Measurements from ENCODE around the gene GARNL3.

The GARNL3 gene

GRCh38 chr9:127370672-127371648, 106.4 kb downstream of the GARNL3 start:
- no peak for DNase-seq

GRCh38 chr9:127380479-127380878, 115.9 kb downstream of the GARNL3 start:
- DNase-seq: no peak

DNA sequence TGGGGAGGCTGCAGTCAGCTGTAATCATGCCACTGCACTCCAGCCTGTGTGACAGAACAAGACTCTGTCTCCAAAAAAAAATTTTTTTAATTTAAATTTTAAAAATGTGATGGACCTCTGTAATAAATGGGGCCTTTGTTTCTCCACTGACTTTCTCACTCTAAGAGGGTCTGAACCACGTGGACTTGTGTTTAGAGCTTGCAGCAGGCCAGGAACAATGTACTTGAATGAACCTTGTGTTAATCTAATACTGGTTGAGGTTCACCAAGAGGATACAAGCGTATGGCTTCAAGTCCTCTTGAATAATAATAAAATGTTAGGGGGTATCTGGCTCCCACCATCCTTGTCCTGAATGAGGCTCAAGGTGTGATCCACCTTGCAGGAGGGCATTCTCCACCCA, 118.0 kb downstream of the GARNL3 start:
- DNase-seq: no peak

DNA sequence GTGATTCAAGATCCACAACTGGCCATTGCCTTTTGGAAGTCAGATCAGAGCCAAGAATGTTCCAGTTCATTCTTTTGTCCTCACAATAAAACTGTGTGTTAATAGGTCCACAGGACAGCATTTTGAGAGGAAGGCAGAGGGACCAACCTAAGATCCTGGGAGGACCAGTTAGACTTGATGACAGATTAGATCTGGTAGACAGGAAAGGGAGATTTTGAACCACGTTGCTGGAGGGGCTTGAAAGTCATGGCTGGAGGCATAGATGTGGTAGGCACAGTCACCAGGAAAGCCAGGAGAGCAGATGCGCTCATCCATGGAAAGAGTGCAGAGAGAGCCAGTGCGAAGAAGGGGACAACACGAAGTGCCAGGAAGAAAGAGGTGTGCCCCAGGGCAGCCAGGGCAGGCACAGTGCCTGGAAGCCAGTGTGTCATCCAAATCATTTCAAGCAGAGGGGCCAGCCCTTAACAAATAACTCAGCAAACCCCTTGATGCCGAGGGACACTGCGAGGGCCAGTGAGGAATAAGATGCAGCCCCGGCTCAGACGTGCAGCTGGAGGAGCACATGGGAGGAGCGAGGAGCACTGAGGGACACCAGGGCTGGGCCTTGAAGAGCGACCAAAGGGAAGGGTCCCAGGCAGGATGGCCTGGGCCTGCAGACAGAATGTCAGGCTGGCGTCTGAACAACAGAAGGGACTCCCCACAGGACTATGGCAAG, 119.6 kb downstream of the GARNL3 start:
- no peak for DNase-seq

DNA sequence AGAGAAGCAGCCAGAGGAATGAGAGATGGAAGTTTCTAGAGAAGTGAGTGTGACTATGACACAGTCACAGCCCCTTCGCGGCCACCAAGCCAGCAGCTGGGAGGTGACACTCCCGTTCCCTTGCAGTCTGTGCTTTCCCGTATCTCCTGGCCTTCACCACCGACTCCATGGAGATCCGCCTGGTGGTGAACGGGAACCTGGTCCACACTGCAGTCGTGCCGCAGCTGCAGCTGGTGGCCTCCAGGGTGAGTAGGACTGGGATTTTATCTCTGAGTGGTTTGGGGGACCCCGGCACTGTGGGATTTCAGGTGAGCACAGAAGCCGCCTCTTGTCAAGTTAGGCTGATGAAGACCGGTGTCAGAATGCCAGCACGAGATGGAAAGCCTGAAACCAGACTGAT, 120.3 kb downstream of the GARNL3 start:
- DNase-seq: no peak

DNA sequence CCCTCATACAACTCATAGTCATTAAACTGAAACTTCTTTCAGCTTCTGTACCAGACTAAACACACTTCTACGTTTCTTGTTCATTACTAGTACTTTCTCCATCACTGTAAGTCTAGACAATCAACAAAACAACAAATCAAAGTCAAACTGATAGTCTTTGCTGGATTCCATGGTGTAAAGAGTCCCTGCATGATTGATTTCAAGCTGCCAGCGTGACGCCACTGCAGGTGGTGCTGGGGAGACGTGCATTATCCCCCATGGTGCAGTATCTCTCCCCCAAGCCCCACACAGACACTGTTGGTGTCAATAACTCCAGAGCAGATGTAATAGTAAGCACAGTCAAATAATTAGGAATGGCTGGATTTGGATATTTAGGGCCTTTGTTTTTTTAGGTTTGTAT, 121.7 kb downstream of the GARNL3 start:
- DNase-seq: no peak

GRCh38 chr9:127386981-127387380, 122.4 kb downstream of the GARNL3 start:
- no peak for DNase-seq

DNA sequence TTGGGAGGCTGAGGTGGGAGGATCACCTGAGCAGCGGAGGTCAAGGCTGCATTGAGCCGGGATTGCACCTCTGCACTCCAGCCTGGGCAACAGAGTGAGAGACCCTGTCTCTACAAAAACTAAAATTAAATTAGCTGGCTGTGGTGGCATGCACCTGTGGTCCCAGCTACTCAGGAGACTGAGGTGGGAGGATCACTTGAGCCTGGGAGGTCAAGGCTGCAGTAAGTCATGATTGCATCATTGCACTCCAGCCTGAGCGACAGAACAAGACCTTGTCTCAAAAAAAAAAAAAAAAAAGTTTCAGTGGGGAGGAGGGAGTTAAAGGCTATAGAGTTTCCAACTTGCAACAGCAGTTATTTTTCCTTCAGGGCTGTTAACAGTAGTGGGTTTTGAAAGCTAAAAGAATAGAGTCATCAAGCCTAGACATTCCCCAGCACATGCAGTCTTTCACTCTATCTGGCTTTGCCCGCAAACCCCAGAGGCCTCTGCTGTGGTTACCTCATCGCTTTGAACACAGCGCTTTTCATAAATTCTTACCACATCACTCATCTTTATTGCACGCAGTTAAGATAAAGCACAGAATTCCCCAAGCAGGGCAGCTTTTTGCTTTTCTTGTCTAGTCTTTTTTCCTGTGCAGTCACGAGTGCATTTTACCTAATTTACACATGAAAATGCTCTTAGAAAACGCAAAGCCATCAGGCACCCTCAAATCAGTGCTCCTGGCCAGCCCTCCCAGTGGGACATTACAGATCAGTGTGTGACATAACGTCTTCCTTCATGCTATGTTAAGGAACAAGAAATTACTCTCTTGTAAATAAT, 123.7 kb downstream of the GARNL3 start:
- peak in 5 of 58 donors; percentile 12 to 33 (median 20) for DNase-seq

- no peak for DNase-seq
Observed at GRCh38 chr9:127388856-127389238, 124.3 kb downstream of the GARNL3 start.

- no peak for DNase-seq
Observed at GRCh38 chr9:127389381-127390247, 125.0 kb downstream of the GARNL3 start.

GRCh38 chr9:127390248-127390545, 125.6 kb downstream of the GARNL3 start:
- no peak for DNase-seq

DNA sequence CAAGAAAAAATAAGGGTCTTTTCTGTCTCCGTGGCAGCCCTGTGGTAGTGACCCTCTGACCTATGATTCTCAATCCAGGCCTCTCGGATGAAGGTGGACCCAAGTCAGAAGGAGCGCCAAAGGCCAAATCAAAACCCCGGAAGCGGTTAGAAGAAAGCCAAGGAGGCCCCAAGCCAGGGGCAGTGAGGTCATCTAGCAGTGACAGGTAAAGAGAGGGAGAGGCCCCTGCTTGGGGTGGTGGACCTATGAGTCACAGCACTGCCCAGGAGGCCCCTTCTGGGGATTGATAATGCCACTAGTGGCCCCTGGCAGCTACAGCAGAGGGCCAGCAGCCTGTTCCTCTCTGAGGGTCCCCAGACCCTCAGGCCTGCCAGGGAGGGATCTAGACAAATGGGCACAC, 126.0 kb downstream of the GARNL3 start:
- DNase-seq: no peak

DNA sequence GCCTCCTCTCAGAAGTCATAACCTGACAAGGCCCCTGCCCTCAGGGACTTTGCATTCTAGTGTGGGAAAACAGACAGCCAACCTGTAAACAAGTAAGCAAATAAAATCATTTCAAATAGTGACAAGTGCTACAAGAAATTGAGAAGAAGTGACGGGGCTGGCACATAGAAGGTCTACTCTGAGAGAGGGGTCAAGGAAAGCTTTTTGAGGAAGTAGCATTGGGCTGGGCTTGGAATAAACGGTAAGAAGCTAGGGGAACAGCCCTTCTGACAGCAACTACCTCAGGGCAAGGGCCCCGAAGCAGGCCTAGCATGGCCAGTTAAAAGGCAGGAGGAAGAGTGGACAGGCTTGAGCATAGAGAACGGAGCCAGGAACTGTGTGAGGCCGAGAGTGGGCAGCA, 127.6 kb downstream of the GARNL3 start:
- no peak for DNase-seq

GRCh38 chr9:127392976-127393375, 128.4 kb downstream of the GARNL3 start:
- DNase-seq: no peak

DNA sequence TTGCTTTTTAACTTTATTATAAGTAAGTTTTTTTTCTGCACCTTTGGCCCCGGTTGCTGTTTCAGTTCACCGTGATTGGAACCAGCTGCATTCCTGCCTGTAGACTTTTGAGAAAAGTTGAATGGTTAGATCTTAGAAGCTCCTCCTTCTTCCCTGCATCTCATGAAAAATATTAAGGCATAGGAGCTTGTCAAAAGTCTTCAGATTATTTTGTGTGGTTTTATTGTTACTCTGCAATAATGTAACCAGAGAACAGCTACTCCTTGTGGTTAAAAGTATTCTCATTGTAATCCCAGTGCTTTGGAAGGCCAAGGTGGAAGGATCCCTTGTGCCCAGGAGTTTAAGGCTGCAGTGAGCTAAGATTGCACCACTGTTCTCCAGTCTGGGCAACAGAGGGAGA, 129.1 kb downstream of the GARNL3 start:
- no peak for DNase-seq

DNA sequence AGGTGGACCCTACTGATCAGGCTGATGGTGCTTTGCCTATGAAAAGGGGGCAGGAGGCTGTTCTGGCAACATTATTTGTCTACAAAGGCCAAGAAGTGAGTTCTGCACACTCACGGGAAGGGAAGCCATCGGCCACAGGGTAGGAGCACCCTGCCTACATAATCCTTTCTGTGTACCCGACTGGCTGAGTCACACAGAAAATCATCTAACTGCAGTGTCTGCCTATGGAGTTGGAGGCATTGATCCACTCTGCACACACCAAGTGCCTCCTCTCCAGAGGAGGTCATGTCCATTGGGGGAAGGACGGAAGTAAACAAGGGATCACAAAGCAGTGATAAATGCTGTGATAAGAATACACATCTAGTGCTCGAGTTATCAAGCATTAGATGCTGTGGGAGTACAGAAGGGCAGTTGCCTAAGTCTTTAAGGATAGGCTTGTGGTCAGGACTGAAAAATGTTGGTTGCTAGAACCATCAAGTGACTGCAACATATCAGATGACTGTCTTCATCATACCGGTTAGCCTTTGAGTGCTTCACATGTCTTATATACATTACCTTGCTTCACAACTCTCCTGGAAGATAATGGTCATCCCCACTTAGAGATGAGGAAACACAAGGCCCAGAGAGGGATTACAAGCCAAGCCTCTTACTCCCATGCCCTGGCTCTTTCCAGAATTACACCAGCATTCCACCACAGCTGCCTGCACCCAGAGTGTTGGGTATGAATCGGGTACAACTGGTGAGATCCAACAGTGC, 131.1 kb downstream of the GARNL3 start:
- no peak for DNase-seq

DNA sequence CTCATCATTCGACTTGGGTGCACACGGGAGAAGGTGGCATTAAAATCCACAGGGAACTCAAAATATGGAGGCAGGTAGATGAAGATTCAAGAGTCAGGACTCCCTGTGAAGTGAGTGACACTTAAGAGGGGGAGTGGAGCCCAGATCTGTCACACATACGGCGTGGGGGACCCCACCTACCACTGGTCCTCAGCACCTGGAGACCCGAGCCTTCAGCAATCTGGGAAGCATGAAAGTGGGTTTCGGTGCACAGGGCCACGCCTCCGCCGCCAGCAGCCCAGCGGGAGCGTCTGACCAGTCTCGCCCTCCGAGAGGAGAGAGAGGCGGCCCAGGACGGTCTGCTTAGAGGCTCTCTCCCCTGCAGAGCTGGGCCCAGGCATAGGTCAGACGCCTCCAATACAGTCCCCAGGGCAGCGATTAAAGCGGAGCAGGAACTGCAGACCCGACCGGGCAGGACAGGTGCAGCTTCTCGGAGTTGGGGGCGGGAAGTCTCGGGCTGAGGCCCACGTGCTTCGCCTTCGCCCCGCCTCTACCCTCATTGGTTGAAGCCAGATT, 131.8 kb downstream of the GARNL3 start:
- no peak for DNase-seq

DNA sequence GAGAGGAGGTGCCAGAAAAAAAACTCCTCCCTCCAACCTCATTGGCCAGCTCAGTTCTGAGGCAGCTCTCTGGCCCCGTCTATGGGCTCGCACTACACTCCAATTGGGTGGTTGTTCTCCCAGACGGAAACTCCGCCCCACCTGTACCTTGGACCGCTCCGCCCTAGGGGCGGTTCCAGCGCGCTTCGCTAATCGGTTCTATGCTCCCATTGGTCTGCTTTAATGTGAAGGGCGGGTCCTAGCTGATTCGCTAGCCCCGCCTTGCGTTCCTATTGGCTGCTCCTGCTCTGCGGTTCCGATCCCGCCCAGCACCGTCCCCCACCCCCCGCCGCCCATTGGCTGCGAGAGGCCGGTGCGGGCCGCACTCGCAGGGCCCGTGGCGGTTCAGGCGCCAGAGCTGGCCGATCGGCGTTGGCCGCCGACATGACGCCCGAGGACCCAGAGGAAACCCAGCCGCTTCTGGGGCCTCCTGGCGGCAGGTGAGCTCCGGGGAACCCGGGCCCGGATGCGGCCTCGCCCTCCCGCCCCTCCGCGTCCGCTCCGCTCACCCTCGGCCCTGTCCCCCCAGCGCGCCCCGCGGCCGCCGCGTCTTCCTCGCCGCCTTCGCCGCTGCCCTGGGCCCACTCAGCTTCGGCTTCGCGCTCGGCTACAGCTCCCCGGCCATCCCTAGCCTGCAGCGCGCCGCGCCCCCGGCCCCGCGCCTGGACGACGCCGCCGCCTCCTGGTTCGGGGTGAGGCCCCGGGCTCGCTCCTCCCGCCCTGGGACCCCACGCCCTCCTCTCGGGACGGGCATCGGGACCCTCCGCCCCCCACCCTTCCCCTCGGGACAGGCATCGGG, 132.5 kb downstream of the GARNL3 start, which contains the start of gene SLC2A8:
SLC2A8 (plus strand) TSS at position 362 of the 838 bp plus-strand sequence; CDS start at position 424, 62 bp downstream.
- DNase-seq: peak; percentile 84 to 100 (median 99)

Measured in anterior cingulate cortex (tissue), 58 donors.